Testis (tissue), 3 donors: ENCODE results near the gene DMBT1. TPM values are rescaled to one million over a fixed set of nuclear protein-coding genes. Genes with fewer than 3 reads are reported as not detected.
A peak's percentile ranks its signal among the peaks of the same experiment; 100 is the strongest.

Experiments used
- DNase-seq: peaks from one replicate; pipeline ENCODE4 v3.0.0-alpha.2; 2019
- H3K27ac ChIP-seq, 2 donors: fragments of 200-600 bp; sonication (generic); one replicate each; pipeline ENCODE4 v1.5.1; 2019
- H3K27me3 ChIP-seq: fragments of 200-600 bp; sonication (generic); one replicate; pipeline ENCODE4 v1.5.1; 2019
- H3K36me3 ChIP-seq: fragments of 200-600 bp; sonication (generic); one replicate; pipeline ENCODE4 v1.5.1; 2017; ENCODE audit warnings: low read depth; ENCODE audit errors: missing control alignments
- H3K4me1 ChIP-seq: fragments of 200-600 bp; sonication (generic); one replicate; pipeline ENCODE4 v1.5.1; 2019
- H3K4me3 ChIP-seq, 2 donors: fragments of 200-600 bp; sonication (generic); one replicate each; pipeline ENCODE4 v1.5.1; 2017 to 2019
- H3K9me3 ChIP-seq: fragments of 200-600 bp; sonication (generic); one replicate; pipeline ENCODE4 v1.5.1; 2017
- POLR2A ChIP-seq: fragments of 450-650 bp; IDR thresholded peaks from one replicate; pipeline ENCODE4 v1.6.1; 2017; ENCODE audit warnings: antibody characterized with exemption, mild to moderate bottlenecking, moderate library complexity
- WGBS, 2 donors: methylation state at CpG; one replicate each; pipeline ENCODE4 v1.1.5; 2018; 5-methylcytosine and 5-hydroxymethylcytosine counted together
- intact Hi-C: fragments of 100-400 bp; cut with DNase I; formaldehyde crosslinking; loops from one replicate; pipeline ENCODE4 v1.15.1; 2023; ENCODE audit warnings: low total_unique reads
- polyA plus RNA-seq: library from polyadenylated mRNA; stranded (reverse); fragments of 350-450 nt; fragmentation: Illumina TruSeq; extraction: RNeasy Lipid Tissue Mini Kit (QIAGEN cat#74804); gene quantifications from one replicate; pipeline ENCODE4 v1.2.3, GENCODE V29; 2014; ENCODE audit warnings: low read depth, low replicate concordance; ENCODE audit not compliant: insufficient read depth
- total RNA-seq, 2 donors: library from RNA; depleted of rRNA; stranded (reverse); fragments of >200 nt; gene quantifications; one replicate each; pipeline ENCODE4 v1.2.3, GENCODE V29; 2016
- TF ChIP-seq, protein P1 (sequence below), 3 experiments: fragments of 450-650 bp in 2 of 3; fragments of 200-600 bp in 1 of 3; sonication (generic) in 1 of 3; IDR thresholded peaks; one replicate each; pipeline ENCODE4 v1.5.1; 2016 to 2019; ENCODE audit warnings: antibody characterized with exemption in 3 of 3, mild to moderate bottlenecking in 2 of 3, moderate library complexity in 1 of 3

Gene DMBT1
- total and polyA plus RNA-seq, 3 donors from 2014 or later = 0.87 to 2.7 (median 1.2) TPM

DNA sequence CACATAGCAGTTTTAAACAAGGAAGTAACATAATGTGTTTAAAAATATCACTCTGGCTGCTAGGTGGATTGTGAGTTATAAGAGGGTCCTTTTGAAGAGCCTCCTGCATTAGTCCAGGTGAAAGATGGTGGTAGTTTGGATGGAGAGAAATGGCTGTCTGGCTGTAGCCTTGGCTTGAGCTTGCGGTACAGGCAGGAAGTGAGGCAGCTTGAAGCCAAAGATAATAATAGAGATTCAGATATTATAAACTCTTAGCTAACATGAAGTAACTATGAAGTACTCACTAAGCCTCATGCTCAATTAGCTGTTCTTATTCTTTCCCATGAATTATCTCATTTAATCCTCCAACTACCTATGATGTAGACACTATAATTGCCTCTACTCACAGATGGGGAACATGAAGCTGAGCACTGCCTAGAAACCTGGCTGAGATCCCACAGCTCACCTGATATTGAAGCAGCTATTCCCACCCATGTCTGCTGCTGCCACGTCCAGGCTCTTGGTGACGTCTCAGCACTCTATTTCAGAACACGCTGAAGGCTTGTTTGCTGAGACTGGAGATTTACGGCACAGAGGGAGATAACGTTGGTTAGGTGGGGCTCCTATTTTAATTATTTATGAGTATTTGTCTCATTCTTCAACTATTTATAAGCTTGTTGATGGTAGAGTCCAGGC, 128.7 kb downstream of the DMBT1 start:
- WGBS, 2 donors = 41 to 53% methylated on average over 6 of the region's 6 CpGs
- Histone ChIP-seq H3K4me3 (no peak overlapping the region), H3K27ac (peak overlapping the region in 1 of 2 donors; percentile 55), H3K36me3 (no peaks in the 10 kb centered on the region), H3K9me3 (no peaks in the 10 kb centered on the region), H3K27me3 (no peaks in the 10 kb centered on the region), H3K4me1 (no peaks in the 10 kb centered on the region)
- intact Hi-C loops = no loop called here
- DNase-seq = no peak
- TF ChIP-seq, protein P1, sequence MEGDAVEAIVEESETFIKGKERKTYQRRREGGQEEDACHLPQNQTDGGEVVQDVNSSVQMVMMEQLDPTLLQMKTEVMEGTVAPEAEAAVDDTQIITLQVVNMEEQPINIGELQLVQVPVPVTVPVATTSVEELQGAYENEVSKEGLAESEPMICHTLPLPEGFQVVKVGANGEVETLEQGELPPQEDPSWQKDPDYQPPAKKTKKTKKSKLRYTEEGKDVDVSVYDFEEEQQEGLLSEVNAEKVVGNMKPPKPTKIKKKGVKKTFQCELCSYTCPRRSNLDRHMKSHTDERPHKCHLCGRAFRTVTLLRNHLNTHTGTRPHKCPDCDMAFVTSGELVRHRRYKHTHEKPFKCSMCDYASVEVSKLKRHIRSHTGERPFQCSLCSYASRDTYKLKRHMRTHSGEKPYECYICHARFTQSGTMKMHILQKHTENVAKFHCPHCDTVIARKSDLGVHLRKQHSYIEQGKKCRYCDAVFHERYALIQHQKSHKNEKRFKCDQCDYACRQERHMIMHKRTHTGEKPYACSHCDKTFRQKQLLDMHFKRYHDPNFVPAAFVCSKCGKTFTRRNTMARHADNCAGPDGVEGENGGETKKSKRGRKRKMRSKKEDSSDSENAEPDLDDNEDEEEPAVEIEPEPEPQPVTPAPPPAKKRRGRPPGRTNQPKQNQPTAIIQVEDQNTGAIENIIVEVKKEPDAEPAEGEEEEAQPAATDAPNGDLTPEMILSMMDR (IDR thresholded peaks at IDR 0.05) = no peak

DNA sequence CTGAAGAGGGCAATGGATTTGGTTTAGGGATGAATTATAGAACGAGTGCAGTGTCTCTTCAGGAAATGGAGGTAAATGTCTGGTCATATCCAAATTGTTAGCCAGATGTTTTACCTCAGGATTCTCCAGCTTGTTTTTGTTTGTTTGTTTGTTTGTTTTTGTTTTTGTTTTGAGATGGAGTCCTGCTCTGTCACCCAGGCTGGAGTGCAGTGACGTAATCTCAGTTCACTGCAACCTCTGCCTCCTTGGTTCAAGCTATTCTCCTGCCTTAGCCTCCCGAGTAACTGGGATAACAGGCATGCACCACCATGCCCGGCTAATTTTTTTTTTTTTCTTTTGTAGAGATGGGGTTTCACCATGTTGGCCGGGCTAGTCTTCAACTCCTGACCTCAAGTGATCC, 132.2 kb downstream of the DMBT1 start:
- Histone ChIP-seq H3K4me1 (no peaks in the 10 kb centered on the region), H3K4me3 (no peak overlapping the region), H3K27ac (no peak overlapping the region), H3K36me3 (no peaks in the 10 kb centered on the region), H3K27me3 (no peaks in the 10 kb centered on the region), H3K9me3 (no peaks in the 10 kb centered on the region)
- 86 to 88% methylated on average over 5 of the region's 5 CpGs for WGBS, 2 donors
- TF ChIP-seq POLR2A = no peak
- TF ChIP-seq, protein P1 (IDR thresholded peaks at IDR 0.05) = no peak
- intact Hi-C loops = no loop called here
- no peak for DNase-seq

Other genes starting within 250 kb of the DMBT1 start
- 10 to 100 TPM; 27.6 to 35.7 TPM for gene PLEKHA1, start 186.0 kb upstream of the DMBT1 start, total RNA-seq
- 66.6 TPM for gene PLEKHA1, start 186.0 kb upstream of the DMBT1 start, polyA plus RNA-seq
- 1 to 10 TPM in 1 of 2 donors, not detected in 1; 1.4 TPM for gene ARMS2, start 106.1 kb upstream of the DMBT1 start, total RNA-seq
- gene ARMS2, start 106.1 kb upstream of the DMBT1 start, polyA plus RNA-seq = 2.3 TPM
- 10 to 100 TPM; 21.3 to 27.3 TPM for gene HTRA1, start 99.2 kb upstream of the DMBT1 start, total RNA-seq
- gene HTRA1, start 99.2 kb upstream of the DMBT1 start, polyA plus RNA-seq = 105 TPM
- 10 to 100 TPM in 1 of 2 donors, 1 to 10 TPM in 1; 7.9 to 11.9 TPM for gene C10orf120, start 139.1 kb downstream of the DMBT1 start, total RNA-seq
- gene C10orf120, start 139.1 kb downstream of the DMBT1 start, polyA plus RNA-seq = 36.6 TPM